ENCODE results near the gene ZFP91. TPM values are rescaled to one million over a fixed set of nuclear protein-coding genes. Genes with fewer than 3 reads are reported as not detected.

The ZFP91 gene
- total RNA-seq, 4 donors from 2014 or later, result 40.9 to 49.8 (median 46.6) TPM

- no peak for ATAC-seq (ENCODE audit: low FRiP score)
These were observed 70.8 kb downstream of the ZFP91 start for GRCh38 chr11:58649623-58650022.

GRCh38 chr11:58650496-58650895, 71.6 kb downstream of the ZFP91 start:
- no peak for TF ChIP-seq CTCF (IDR thresholded peaks at IDR 0.05)
- DNase-seq (ENCODE audit: low spot score) (no peak), ATAC-seq (ENCODE audit: low FRiP score) (no peak)

More at GRCh38 chr11:58649623-58650022, 70.8 kb downstream of the ZFP91 start:
- TF ChIP-seq CTCF (IDR thresholded peaks at IDR 0.05), result no peak
- DNase-seq (ENCODE audit: low spot score), result no peak

DNA sequence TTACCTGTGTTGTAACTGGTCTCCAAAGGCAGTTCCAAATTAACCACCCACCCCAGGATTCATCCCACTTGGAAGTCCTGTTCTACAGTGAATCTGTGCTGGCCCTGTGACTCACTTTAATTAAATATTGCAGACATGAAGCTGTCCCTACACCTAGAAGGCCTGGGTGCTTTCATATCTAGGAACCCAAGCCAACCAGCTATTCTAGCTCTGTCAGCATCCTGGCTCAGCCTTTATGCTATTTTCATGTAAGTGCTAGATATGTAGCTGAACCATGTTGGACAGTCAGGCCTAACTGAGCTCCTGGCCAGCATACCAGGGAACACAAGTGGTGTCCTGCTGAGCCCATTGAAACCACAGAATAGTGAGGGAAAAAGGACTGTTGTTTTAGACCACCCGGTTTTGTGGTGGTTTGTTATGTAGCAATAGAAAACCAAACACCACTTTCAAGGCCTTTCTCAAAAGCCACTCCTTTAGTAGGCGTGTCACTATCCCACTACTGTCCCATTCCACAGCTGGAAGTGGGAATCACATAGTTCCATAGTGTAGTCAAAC, 73.9 kb downstream of the ZFP91 start:
- DNase-seq (ENCODE audit: low spot score), result no peak
- no peak for ATAC-seq (ENCODE audit: low FRiP score)
- no peak for TF ChIP-seq CTCF (IDR thresholded peaks at IDR 0.05)

GRCh38 chr11:58654079-58654907, 75.4 kb downstream of the ZFP91 start:
- ATAC-seq (ENCODE audit: low FRiP score), result peak; percentile 80
- peak; percentile 83 for DNase-seq (ENCODE audit: low spot score)
- peak in 1 of 3 donors; percentile 60 for TF ChIP-seq CTCF (IDR thresholded peaks at IDR 0.05)

- DNase-seq (ENCODE audit: low spot score) (no peak), ATAC-seq (ENCODE audit: low FRiP score) (no peak)
- no peak for TF ChIP-seq CTCF (IDR thresholded peaks at IDR 0.05)
These were observed 76.0 kb downstream of the ZFP91 start for GRCh38 chr11:58654908-58655296.

- DNase-seq (ENCODE audit: low spot score) (no peak), ATAC-seq (ENCODE audit: low FRiP score) (no peak)
- TF ChIP-seq CTCF (IDR thresholded peaks at IDR 0.05), result no peak
These were observed 77.5 kb downstream of the ZFP91 start for GRCh38 chr11:58656348-58656747.

- DNase-seq (ENCODE audit: low spot score) (no peak), ATAC-seq (ENCODE audit: low FRiP score) (no peak)
- TF ChIP-seq CTCF (IDR thresholded peaks at IDR 0.05), result no peak
These were observed 79.8 kb downstream of the ZFP91 start for GRCh38 chr11:58658623-58659022.
